Brain pericyte (primary cell): ENCODE measurements around the gene NPAS1.
"Not testable (repeated sequence)": the region's sequence is repeated elsewhere in the genome, so short reads cannot be mapped to it uniquely, and the experiment has no call there.

Source experiments
- DNase-seq: peaks from one replicate; pipeline ENCODE4 v3.0.0-alpha.2; 2012; ENCODE audit warnings: low read depth, low spot score

The NPAS1 gene

GRCh38 chr19:47045867-47046470 lies 26.3 kb downstream of the NPAS1 start:
- DNase-seq = no peak

GRCh38 chr19:47047272-47047762 lies 27.7 kb downstream of the NPAS1 start:
- DNase-seq = no peak

DNA sequence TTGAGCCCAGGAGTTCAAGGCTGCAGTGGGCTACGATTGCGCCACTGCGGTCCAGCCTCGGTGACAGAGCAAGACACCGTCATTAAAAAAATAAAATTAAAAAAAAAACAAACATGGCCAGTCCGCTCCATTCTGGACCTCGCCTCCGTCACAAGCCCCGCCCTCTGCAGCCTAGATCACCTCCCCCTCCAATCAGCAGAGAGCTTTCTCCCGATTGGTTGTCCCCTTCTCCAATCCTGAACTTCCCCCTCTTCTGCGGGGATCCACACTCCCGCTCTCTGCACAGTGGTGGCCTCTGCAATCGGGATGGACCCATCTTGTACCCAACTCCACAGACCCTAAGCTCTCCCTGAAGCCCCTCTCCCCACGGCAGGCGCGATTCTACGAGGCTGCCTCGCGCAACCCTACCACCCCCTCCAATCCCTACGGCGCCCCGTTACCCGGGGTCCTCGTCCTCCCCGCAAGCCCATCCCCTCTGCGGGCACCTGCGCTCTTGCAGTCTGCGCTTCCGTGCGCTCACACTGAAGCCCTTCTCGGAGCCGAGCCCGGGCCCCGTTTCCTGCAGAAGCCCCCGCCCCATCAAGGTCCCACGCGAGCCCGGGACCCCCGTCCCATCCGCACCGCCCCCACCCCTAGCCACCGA lies 28.2 kb downstream of the NPAS1 start:
- DNase-seq = peak; percentile 63

- no peak for DNase-seq
Measured at GRCh38 chr19:47049307-47049700, 29.7 kb downstream of the NPAS1 start.

- DNase-seq = not testable (repeated sequence)
Measured at GRCh38 chr19:47050562-47050961, 30.9 kb downstream of the NPAS1 start.

DNA sequence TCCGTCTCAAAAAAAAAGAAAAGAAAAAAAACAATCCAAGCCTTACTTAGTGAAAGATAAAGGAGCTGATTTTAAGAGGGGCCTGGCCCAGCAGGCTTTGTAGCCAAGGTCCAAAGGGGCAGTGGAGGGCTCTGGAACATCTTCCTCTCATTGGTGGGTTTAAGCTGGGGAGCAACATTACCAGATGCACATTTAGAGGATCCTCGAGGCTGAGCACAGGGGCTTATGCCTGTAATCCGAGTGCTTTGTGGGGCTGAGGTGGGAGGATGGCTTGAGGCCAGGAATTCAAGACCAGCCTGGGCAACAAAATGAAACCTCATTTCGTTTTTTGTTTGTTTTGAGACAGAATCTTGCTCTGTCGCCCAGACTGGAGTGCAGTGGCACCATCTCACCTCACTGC lies 36.8 kb downstream of the NPAS1 start:
- no peak for DNase-seq

DNA sequence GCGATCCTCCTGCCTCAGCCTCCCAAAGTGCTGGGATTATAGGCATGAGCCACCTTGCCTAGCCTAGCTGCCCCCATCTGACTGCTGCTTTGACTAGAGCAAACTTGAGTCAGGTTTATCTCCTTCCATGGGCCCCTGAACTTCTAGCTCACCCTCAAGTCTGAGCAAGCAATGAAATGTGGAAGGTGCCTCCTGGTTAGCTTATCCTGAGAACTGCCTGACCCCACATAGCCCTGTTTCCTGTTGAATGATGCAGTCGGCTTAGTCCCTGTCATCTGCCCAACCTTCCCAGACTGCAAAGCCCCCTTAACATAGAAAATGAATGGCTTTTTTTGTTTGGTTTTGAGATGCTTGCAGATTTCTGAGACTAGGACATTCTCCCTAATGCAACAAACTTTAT lies 37.7 kb downstream of the NPAS1 start:
- DNase-seq = no peak

DNA sequence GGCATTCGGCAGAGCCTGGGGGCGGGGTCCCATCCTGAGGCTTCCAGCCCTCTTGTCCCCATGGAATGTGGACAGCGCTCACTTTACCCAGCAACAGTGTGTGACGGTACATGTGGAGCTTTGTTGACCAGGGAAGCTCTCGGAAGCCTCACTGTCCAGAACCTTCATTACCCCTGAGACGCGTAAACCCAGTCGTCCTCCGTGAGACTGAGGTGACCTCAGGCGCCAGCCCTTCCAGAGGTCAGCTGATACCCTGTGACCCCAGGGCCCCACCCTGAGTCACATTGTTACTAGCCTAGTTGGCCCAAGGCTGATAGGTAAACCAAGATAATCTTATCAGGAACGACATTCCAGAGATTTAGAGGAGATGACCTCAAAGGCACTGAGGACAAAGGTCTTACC lies 39.0 kb downstream of the NPAS1 start:
- DNase-seq = no peak

GRCh38 chr19:47063874-47064273 lies 44.2 kb downstream of the NPAS1 start:
- DNase-seq = no peak

GRCh38 chr19:47065242-47065641 lies 45.6 kb downstream of the NPAS1 start:
- DNase-seq = no peak

DNA sequence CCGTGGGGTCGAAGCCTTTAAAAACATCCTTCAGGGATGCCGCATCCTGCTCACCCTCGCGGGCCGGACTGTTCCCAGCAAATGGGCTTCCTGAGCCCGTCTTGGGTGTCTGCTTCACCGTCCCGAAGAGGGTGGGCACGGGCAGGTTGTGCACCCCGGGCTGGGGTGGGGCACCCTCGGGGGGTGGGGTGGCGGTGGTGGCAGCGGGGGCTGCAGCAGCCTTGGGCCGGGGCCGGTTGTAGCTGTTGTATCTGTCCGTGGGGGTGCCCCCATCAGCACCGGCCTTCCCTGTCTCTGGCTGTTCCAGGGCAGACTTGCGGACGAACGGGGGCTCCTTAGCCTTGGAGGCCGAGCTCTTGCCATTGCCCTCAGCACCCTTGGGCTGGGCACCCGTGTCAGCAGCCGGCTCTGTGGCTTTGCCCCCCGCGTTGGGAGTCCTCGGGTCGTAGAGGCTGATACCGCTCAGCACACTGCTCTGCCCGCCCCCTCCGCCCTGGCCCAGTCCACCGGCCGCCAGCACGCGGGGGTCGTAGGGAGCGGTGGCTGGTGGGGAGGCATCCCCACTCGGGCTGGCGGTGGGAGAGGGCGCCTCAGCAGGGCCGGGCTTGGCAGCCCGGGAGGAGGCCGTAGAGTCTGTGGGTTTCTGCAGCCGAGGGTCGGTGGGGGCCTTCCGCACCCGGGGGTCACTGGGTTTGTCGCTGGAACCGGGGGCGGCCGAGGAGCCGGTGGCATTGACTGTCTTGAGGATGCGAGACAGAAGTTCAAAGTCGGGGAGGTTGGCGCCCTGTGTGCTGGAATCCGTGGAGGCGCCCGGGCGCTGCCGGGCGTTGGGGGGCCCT lies 47.0 kb downstream of the NPAS1 start:
- no peak for DNase-seq

DNA sequence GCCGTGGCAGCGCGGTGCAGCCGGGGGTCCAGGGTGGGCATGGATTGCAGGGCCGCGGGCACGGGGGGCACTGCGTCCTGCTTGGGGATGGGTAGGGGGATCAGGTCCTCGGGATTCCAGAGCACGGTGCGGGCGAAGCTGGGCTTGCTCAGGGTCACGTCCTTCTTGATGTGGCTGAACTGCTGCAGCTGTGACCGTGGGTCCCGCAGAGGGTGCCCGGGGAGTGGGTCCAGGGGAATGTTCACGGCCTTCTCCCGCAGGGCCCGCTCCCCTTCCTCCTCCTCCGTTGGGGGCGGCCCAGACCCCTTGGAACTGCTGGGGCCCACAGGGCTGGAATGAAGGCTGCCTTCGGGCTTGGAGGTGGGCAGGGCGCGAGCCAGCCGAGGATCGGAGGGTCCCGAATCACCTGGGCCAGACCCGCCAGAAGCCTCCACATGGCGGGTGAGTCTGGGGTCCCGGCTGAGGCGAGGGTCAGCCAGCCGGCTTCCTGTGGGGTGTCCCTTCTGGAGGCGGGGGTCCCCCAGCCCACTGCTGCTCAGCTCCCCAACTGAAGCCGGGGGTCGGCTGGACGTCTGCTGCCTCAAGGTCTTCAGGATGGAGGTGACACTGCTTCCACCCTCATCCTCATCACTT lies 47.7 kb downstream of the NPAS1 start:
- no peak for DNase-seq

DNA sequence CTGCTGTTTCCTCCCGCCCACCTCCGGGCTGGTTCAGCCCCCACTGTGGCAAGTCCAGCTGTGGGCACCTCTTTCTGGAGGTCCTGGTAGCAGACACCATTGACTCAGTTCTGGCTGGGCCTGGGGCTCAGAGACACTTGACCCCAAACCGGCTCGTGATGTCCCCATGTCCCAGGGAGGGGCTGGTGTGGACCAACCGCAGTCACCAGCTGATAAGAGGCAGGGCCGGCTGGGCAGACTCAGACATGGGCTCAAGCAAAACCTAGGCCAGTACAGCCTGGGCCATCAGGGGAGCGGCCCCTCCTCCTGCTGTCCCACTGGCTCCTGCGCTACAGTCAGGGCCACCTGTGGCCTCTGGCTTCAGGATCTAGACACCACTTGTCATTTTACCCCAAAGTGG lies 48.6 kb downstream of the NPAS1 start:
- no peak for DNase-seq

- no peak for DNase-seq
Measured at GRCh38 chr19:47068876-47069406, 49.3 kb downstream of the NPAS1 start.

DNA sequence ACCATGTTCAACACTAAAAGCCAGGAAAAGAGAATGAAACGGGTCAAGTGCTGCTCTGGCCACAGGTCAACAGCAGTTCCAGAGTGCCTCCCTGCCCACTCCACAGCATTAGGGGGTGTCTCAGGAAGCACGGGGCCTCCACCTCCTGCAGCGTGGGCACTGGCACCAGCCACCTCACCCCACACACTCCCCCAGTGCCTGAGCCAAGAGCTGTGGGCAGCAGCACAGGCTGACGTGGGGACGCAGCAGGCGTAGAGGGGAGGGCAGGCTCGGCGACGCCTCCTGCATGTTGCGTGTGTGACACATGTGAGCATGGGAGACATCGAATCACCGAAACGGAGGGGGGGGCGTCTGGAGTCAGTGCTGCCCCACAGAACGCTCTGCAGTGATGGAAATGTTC lies 50.2 kb downstream of the NPAS1 start:
- no peak for DNase-seq

DNA sequence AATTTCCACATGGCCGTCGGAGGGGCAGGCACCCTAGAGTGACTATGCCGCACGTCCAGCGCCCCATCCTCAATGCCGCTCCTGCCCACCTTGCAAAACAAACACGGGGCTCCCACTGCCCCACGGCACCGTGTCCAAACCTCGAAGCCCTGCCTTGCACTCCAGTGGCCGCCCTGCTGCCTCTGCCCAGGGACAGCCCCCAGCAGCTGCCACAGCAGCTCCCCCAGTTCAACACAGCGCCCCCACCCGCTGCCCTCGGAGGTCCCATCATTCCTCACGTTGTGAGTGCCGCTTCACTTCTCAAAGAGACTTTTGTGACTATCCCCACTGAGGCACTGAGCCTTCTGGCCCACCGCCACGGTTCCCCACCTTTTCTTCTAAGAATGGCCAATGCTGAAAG lies 51.1 kb downstream of the NPAS1 start:
- no peak for DNase-seq

- no peak for DNase-seq
Measured at GRCh38 chr19:47071731-47072130, 52.1 kb downstream of the NPAS1 start.

GRCh38 chr19:47072323-47072722 lies 52.7 kb downstream of the NPAS1 start:
- DNase-seq = no peak

- no peak for DNase-seq
Measured at GRCh38 chr19:47073574-47073973, 53.9 kb downstream of the NPAS1 start.

DNA sequence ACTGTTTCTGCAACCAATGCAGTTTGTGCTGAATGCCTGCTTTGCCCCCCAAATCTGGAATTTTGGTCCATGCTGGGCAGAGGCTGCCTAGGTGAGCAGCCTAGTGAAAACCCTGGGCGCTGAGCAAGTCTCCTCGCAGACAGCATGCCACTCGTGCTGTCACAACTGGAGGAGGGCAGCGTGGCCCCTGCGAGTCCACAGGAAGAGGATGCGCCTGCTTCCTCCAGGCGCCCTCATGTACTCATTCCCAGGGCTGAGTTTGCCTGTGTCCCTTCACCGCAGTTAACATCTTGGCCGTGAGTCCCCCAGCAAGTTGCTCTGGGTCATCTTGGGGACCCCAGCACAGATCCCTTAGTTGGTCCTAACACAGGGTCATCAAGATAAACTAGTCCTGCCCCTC lies 55.0 kb downstream of the NPAS1 start:
- DNase-seq = no peak

- DNase-seq = no peak
Measured at GRCh38 chr19:47075179-47075810, 55.7 kb downstream of the NPAS1 start.
